Measurements from ENCODE around the gene ACAA2. TPM values are rescaled to one million over a fixed set of nuclear protein-coding genes. Genes with fewer than 3 reads are reported as not detected.
"Not testable (repeated sequence)": the region's sequence is repeated elsewhere in the genome, so short reads cannot be mapped to it uniquely, and the experiment has no call there.

ACAA2 gene
- total and polyA plus RNA-seq, 4 donors, result 35.2 to 52.8 (median 44.9) TPM

- Histone ChIP-seq H3K9me3 (ENCODE audit: control insufficient read depth in 4 of 4, insufficient read depth in 3 of 4, low read length in 3 of 4) (no peaks in the 10 kb centered on the region), H3K9ac (ENCODE audit: insufficient read depth in 1 of 2, low read length in 2 of 2) (no peak overlapping the region), H3K36me3 (ENCODE audit: control insufficient read depth in 4 of 4, insufficient read depth in 4 of 4, low read length in 4 of 4) (peaks cover 2 to 32% (median 17%) of the 10 kb centered on the region in 4 donors), H3K4me1 (ENCODE audit: control insufficient read depth in 5 of 5, insufficient read depth in 5 of 5, low read length in 5 of 5) (peaks cover 0 to 5% (median 0%) of the 10 kb centered on the region in 5 donors), H3K27ac (ENCODE audit: low read depth in 1 of 2, low read length in 1 of 2) (no peak overlapping the region), H3K4me3 (no peak overlapping the region), H3K27me3 (ENCODE audit: control insufficient read depth in 3 of 3, insufficient read depth in 3 of 3, low read length in 2 of 3) (no peaks in the 10 kb centered on the region)
- TF ChIP-seq CTCF (IDR thresholded peaks at IDR 0.05; ENCODE audit: control extremely low read depth, extremely low read depth), result no peak
- WGBS, 2 donors, result 96 to 99% methylated on average over 4 of the region's 4 CpGs
- ATAC-seq (ENCODE audit: insufficient read depth, low FRiP score) (no peak), DNase-seq (no peak)
Observed at GRCh38 chr18:49798001-49798400, 15.3 kb downstream of the ACAA2 start.

GRCh38 chr18:49795612-49796552 lies 17.5 kb downstream of the ACAA2 start:
- H3K9me3 ChIP-seq (ENCODE audit: control insufficient read depth in 4 of 4, insufficient read depth in 3 of 4, low read length in 3 of 4), result no peaks in the 10 kb centered on the region
- no peak for ATAC-seq (ENCODE audit: insufficient read depth, low FRiP score)
- no peak for TF ChIP-seq CTCF (IDR thresholded peaks at IDR 0.05; ENCODE audit: control extremely low read depth, extremely low read depth)
- DNase-seq, result no peak
- no peaks in the 10 kb centered on the region for H3K27me3 ChIP-seq (ENCODE audit: control insufficient read depth in 3 of 3, insufficient read depth in 3 of 3, low read length in 2 of 3)
- H3K9ac ChIP-seq (ENCODE audit: insufficient read depth in 1 of 2, low read length in 2 of 2), result no peak overlapping the region
- no peak overlapping the region for H3K27ac ChIP-seq (ENCODE audit: low read depth in 1 of 2, low read length in 1 of 2)
- H3K4me3 ChIP-seq, result no peak overlapping the region
- H3K36me3 ChIP-seq (ENCODE audit: control insufficient read depth in 4 of 4, insufficient read depth in 4 of 4, low read length in 4 of 4), result peaks cover 3 to 31% (median 19%) of the 10 kb centered on the region in 4 donors
- WGBS, 2 donors, result 81 to 92% methylated on average over 7 of the region's 7 CpGs
- peaks cover 0 to 5% (median 0%) of the 10 kb centered on the region in 5 donors for H3K4me1 ChIP-seq (ENCODE audit: control insufficient read depth in 5 of 5, insufficient read depth in 5 of 5, low read length in 5 of 5)

DNA sequence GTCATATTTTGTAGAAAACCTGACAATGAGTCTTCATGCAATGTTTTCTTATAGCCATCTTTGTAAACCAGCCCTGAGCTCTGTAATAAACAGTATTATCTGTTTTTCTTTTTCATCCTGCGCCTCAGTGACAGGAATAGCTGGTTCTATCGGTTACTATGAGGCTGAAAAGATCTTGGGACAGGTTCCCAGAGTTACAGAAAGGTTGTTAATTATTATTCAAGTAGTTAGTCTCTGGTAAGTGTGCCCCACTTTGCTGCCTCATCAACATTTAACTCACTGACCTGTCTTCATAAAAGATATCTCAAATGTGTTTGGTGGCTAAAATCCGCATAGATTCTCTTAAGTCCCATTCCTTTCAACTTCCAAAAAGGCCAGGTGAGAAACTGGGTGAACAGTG lies 18.6 kb downstream of the ACAA2 start:
- Histone ChIP-seq H3K4me1 (ENCODE audit: control insufficient read depth in 5 of 5, insufficient read depth in 5 of 5, low read length in 5 of 5) (peaks cover 0 to 5% (median 0%) of the 10 kb centered on the region in 5 donors), H3K27ac (ENCODE audit: low read depth in 1 of 2, low read length in 1 of 2) (no peak overlapping the region), H3K9me3 (ENCODE audit: control insufficient read depth in 4 of 4, insufficient read depth in 3 of 4, low read length in 3 of 4) (no peaks in the 10 kb centered on the region), H3K36me3 (ENCODE audit: control insufficient read depth in 4 of 4, insufficient read depth in 4 of 4, low read length in 4 of 4) (peaks cover 4 to 42% (median 27%) of the 10 kb centered on the region in 4 donors), H3K27me3 (ENCODE audit: control insufficient read depth in 3 of 3, insufficient read depth in 3 of 3, low read length in 2 of 3) (no peaks in the 10 kb centered on the region), H3K9ac (ENCODE audit: insufficient read depth in 1 of 2, low read length in 2 of 2) (no peak overlapping the region), H3K4me3 (no peak overlapping the region)
- 83 to 91% methylated on average over 3 of the region's 3 CpGs for WGBS, 2 donors
- ATAC-seq (ENCODE audit: insufficient read depth, low FRiP score) (no peak), DNase-seq (no peak)
- TF ChIP-seq CTCF (IDR thresholded peaks at IDR 0.05; ENCODE audit: control extremely low read depth, extremely low read depth), result no peak

DNA sequence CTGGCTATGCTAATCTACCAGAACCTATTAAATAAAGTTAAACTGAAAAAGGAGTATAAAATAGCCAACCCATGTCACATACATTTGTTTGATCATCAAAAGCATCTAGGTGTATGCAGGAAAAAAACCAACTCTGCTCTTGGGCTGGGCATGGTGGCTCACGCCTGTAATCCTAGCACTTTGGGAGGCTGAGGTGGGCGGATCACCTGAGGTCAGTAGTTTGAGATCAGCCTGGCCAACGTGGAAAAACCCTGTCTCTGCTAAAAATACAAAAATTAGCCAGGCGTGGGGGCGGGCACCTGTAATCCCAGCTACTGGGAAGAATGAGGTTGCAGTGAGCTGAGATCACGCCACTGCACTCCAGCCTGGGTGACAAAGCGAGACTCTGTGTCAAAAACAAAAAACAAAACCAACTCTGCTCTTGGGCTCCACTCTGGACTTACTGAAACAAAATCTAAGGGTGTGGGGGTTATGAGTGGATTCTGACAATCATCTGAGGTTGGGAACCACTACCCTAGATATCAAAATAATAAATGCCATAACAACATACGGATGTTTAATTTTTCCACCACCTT lies 23.7 kb downstream of the ACAA2 start:
- 93 to 96% methylated on average over 8 of the region's 8 CpGs for WGBS, 2 donors
- H3K4me3 ChIP-seq; DNase-seq; H3K9ac ChIP-seq (ENCODE audit: insufficient read depth in 1 of 2, low read length in 2 of 2); H3K9me3 ChIP-seq (ENCODE audit: control insufficient read depth in 4 of 4, insufficient read depth in 3 of 4, low read length in 3 of 4); H3K27me3 ChIP-seq (ENCODE audit: control insufficient read depth in 3 of 3, insufficient read depth in 3 of 3, low read length in 2 of 3); H3K27ac ChIP-seq (ENCODE audit: low read depth in 1 of 2, low read length in 1 of 2); H3K4me1 ChIP-seq (ENCODE audit: control insufficient read depth in 5 of 5, insufficient read depth in 5 of 5, low read length in 5 of 5); ATAC-seq (ENCODE audit: insufficient read depth, low FRiP score): not testable (repeated sequence)
- H3K36me3 ChIP-seq (ENCODE audit: control insufficient read depth in 4 of 4, insufficient read depth in 4 of 4, low read length in 4 of 4), result peaks cover 9 to 38% (median 26%) of the 10 kb centered on the region in 4 donors
